Ectodermal cell (in vitro differentiated cells): ENCODE data around the gene OLFML3.
A peak's percentile ranks its signal among the peaks of the same experiment; 100 is the strongest.

ENCODE experiments used
- H3K27ac ChIP-seq: 2 replicates; pipeline ENCODE4 v1.7.0; 2013; ENCODE audit warnings: mild to moderate bottlenecking, low read depth, low read length; ENCODE audit not compliant: insufficient read depth, poor library complexity, severe bottlenecking
- H3K27me3 ChIP-seq: 2 replicates; pipeline ENCODE4 v1.7.0; 2013; ENCODE audit warnings: mild to moderate bottlenecking, low read length; ENCODE audit not compliant: insufficient read depth, control insufficient read depth, poor library complexity, severe bottlenecking
- H3K36me3 ChIP-seq: one replicate; pipeline ENCODE4 v1.7.0; 2013; ENCODE audit warnings: low read length; ENCODE audit not compliant: control insufficient read depth, insufficient read depth
- H3K4me1 ChIP-seq: one replicate; pipeline ENCODE4 v1.7.0; 2013; ENCODE audit warnings: low read length; ENCODE audit not compliant: control insufficient read depth, insufficient read depth
- H3K4me3 ChIP-seq: 2 replicates; pipeline ENCODE4 v1.7.0; 2013; ENCODE audit warnings: low read depth, low read length, control low read depth; ENCODE audit not compliant: insufficient read depth
- H3K9me3 ChIP-seq: 2 replicates; pipeline ENCODE4 v1.7.0; 2013; ENCODE audit warnings: mild to moderate bottlenecking, low read length, moderate library complexity; ENCODE audit not compliant: control insufficient read depth
- WGBS, 2 experiments: methylation state at CpG; one replicate each; pipeline ENCODE4 v1.1.7; 2013; ENCODE audit warnings: missing lambda C conversion rate in 2 of 2; 5-methylcytosine and 5-hydroxymethylcytosine counted together

The OLFML3 gene

DNA sequence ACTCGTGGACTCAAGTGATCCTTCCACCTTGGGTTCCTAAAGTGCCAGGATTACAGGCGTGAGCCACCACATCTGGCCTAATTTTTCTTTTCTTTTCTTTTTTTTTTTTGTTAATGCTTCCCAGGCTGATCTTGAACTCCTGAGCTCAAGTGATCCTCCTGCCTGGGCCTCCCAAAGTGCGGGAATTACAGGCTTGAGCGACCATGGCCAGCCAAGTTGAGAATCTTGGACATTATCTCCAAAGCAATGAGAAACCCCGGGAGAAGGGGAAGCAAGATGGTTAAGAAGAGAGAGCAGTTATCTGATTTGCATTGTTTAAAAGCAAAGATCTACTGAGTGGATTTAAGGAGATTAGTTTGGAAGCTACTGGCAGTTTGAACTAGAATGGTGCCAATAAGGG is 41.1 kb upstream of the OLFML3 start:
- H3K36me3 ChIP-seq = peaks cover 7% of the 10 kb centered on the region
- H3K4me1 ChIP-seq = no peaks in the 10 kb centered on the region
- no peaks in the 10 kb centered on the region for H3K9me3 ChIP-seq
- 69 to 71% methylated on average over 5 of the region's 5 CpGs for WGBS, 2 experiments
- no peak overlapping the region for H3K27ac ChIP-seq
- no peak overlapping the region for H3K4me3 ChIP-seq
- H3K27me3 ChIP-seq = no peaks in the 10 kb centered on the region

DNA sequence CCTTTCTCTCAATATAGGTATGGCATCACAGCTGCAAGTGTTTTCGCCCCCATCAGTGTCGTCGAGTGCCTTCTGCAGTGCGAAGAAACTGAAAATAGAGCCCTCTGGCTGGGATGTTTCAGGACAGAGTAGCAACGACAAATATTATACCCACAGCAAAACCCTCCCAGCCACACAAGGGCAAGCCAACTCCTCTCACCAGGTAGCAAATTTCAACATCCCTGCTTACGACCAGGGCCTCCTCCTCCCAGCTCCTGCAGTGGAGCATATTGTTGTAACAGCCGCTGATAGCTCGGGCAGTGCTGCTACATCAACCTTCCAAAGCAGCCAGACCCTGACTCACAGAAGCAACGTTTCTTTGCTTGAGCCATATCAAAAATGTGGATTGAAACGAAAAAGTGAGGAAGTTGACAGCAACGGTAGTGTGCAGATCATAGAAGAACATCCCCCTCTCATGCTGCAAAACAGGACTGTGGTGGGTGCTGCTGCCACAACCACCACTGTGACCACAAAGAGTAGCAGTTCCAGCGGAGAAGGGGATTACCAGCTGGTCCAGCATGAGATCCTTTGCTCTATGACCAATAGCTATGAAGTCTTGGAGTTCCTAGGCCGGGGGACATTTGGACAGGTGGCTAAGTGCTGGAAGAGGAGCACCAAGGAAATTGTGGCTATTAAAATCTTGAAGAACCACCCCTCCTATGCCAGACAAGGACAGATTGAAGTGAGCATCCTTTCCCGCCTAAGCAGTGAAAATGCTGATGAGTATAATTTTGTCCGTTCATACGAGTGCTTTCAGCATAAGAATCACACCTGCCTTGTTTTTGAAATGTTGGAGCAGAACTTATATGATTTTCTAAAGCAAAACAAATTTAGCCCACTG is 38.7 kb upstream of the OLFML3 start:
- WGBS, 2 experiments = 90 to 93% methylated on average over 16 of the region's 16 CpGs
- Histone ChIP-seq H3K27ac (no peak overlapping the region), H3K27me3 (no peaks in the 10 kb centered on the region), H3K4me1 (no peaks in the 10 kb centered on the region), H3K9me3 (no peaks in the 10 kb centered on the region), H3K4me3 (no peak overlapping the region), H3K36me3 (peaks cover 14% of the 10 kb centered on the region)

DNA sequence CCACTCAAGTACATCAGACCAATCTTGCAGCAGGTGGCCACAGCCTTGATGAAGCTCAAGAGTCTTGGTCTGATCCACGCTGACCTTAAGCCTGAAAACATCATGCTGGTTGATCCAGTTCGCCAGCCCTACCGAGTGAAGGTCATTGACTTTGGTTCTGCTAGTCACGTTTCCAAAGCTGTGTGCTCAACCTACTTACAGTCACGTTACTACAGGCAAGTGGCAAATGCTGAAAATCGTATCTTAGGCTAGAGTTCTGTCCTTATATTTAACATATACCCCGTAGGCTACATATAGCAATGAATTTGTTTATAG is 38.1 kb upstream of the OLFML3 start:
- no peaks in the 10 kb centered on the region for H3K9me3 ChIP-seq
- WGBS, 2 experiments = 94 to 96% methylated on average over 6 to 7 of the region's 7 CpGs
- H3K27ac ChIP-seq = no peak overlapping the region
- H3K27me3 ChIP-seq = no peaks in the 10 kb centered on the region
- H3K4me3 ChIP-seq = no peak overlapping the region
- peaks cover 4% of the 10 kb centered on the region for H3K4me1 ChIP-seq
- peaks cover 14% of the 10 kb centered on the region for H3K36me3 ChIP-seq

- no peak overlapping the region for H3K27ac ChIP-seq
- H3K36me3 ChIP-seq = peaks cover 14% of the 10 kb centered on the region
- H3K9me3 ChIP-seq = no peaks in the 10 kb centered on the region
- H3K4me1 ChIP-seq = peaks cover 11% of the 10 kb centered on the region
- H3K4me3 ChIP-seq = no peak overlapping the region
- H3K27me3 ChIP-seq = no peaks in the 10 kb centered on the region
Observed at GRCh38 chr1:113942527-113942926, 36.7 kb upstream of the OLFML3 start.

DNA sequence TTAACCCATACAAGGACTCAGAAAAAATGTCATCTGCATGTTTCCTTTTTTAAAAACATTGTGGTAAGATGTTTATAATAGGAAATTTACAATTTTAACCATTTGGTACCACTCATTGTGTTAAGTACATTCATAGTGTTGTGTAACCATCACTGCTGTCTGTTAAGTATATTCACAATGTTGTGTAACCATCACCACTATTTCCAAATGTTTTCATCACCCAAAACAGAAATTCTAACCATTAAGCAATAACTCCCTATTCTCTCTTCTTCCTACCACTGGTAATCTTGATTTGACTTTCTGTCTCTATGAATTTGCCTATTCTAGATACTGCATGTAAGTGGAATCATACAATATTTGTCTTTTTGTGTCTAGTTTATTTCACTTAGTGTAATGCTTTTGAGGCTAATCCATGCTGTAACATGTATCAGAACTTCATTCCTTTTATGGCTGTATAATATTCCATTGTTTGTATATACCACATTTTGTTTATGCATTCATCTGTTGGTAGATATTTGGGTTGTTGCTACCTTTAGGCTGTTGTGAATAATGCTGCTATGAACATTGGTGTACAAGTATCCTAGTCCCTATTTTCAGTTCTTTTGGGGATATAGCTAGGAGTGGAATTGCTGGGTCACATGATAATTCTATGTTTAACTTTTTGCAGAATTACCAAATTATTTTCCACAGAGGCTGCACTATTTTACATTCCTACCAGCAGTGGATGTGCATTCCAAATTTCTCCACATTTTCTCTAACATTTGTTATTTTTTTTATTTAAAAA is 36.1 kb upstream of the OLFML3 start:
- H3K4me1 ChIP-seq = peaks cover 11% of the 10 kb centered on the region
- no peaks in the 10 kb centered on the region for H3K9me3 ChIP-seq
- H3K27ac ChIP-seq = no peak overlapping the region
- H3K27me3 ChIP-seq = no peaks in the 10 kb centered on the region
- no peak overlapping the region for H3K4me3 ChIP-seq
- H3K36me3 ChIP-seq = peaks cover 14% of the 10 kb centered on the region

DNA sequence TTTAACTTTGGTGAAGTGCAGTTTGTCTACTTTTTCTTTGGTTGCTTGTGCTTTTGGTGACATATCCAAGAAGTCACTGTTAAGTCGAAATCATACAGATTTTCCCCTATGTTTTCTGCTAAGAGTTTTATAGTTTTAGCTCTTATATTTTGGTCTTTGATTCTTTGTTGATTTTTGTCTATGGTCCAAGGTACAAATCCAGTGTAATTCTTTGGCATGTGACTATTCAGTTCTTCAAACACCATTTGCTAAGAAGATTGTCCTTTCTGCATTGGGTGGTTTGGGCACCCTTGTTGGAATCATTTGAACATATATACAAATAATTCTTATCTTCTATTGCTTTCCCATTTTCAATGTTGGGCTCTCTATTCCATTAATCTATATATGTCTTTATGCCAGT is 33.9 kb upstream of the OLFML3 start:
- Histone ChIP-seq H3K27me3 (no peaks in the 10 kb centered on the region), H3K9me3 (no peaks in the 10 kb centered on the region), H3K27ac (no peak overlapping the region), H3K4me3 (no peak overlapping the region), H3K4me1 (peaks cover 11% of the 10 kb centered on the region), H3K36me3 (peaks cover 13% of the 10 kb centered on the region)
- 100% methylated on average over 1 of the region's 1 CpG for WGBS, 2 experiments

DNA sequence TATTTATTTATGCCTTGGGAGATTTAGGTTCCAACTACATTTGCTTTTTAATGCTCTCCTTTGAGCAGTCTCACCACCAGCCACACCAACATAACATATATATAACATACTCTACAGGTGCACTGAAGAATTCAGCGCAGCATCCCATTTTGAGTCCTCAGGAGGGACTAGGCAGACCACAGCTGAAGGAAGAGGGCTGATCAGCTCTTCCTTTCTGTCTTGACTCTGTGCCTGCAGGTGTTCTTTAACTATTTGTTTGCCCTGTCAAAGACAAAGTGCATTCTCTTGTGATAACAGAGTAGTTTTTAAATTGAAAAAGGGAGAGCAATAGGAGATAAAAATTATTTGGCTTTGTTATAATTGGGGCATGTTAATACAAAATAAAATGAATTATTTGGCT is 33.2 kb upstream of the OLFML3 start:
- Histone ChIP-seq H3K27ac (no peak overlapping the region), H3K27me3 (no peaks in the 10 kb centered on the region), H3K36me3 (peaks cover 8% of the 10 kb centered on the region), H3K9me3 (no peaks in the 10 kb centered on the region), H3K4me1 (peaks cover 11% of the 10 kb centered on the region), H3K4me3 (no peak overlapping the region)
- WGBS, 2 experiments = 78 to 82% methylated on average over 1 of the region's 1 CpG

- H3K27ac ChIP-seq = peak overlapping the region; percentile 2
Observed at GRCh38 chr1:113946678-113947387, 32.4 kb upstream of the OLFML3 start.

GRCh38 chr1:113947388-113948107 is 31.7 kb upstream of the OLFML3 start:
- H3K27ac ChIP-seq = peak overlapping the region; percentile 2
- no peak overlapping the region for H3K4me3 ChIP-seq

More at GRCh38 chr1:113946678-113947387, 32.4 kb upstream of the OLFML3 start:
- 65 to 81% methylated on average over 3 of the region's 3 CpGs for WGBS, 2 experiments
- Histone ChIP-seq H3K36me3 (peaks cover 8% of the 10 kb centered on the region), H3K27me3 (no peaks in the 10 kb centered on the region), H3K4me3 (no peak overlapping the region), H3K9me3 (no peaks in the 10 kb centered on the region), H3K4me1 (peaks cover 11% of the 10 kb centered on the region)

More at GRCh38 chr1:113947388-113948107, 31.7 kb upstream of the OLFML3 start:
- Histone ChIP-seq H3K4me1 (peaks cover 11% of the 10 kb centered on the region), H3K9me3 (no peaks in the 10 kb centered on the region), H3K36me3 (peaks cover 8% of the 10 kb centered on the region), H3K27me3 (no peaks in the 10 kb centered on the region)
- WGBS, 2 experiments = 84 to 90% methylated on average over 1 of the region's 3 CpGs
